Muscle of back (tissue), 11 donors: ENCODE data around the gene ARHGAP32. TPM values are rescaled to one million over a fixed set of nuclear protein-coding genes. Genes with fewer than 3 reads are reported as not detected.

Experiments
- DNase-seq, 3 donors: peaks; one replicate each; pipeline versions ENCODE4 v3.0.0 to v3.0.0-alpha.2; 2013
- polyA plus RNA-seq, 10 donors: library from polyadenylated mRNA; unstranded; fragments of 120-200 nt; gene quantifications; one replicate each; pipeline ENCODE4 v1.2.1, GENCODE V29; 2013; ENCODE audit not compliant: insufficient read length in 10 of 10

The ARHGAP32 gene
- polyA plus RNA-seq, 10 donors: 8.1 to 16.6 (median 12.8) TPM

DNA sequence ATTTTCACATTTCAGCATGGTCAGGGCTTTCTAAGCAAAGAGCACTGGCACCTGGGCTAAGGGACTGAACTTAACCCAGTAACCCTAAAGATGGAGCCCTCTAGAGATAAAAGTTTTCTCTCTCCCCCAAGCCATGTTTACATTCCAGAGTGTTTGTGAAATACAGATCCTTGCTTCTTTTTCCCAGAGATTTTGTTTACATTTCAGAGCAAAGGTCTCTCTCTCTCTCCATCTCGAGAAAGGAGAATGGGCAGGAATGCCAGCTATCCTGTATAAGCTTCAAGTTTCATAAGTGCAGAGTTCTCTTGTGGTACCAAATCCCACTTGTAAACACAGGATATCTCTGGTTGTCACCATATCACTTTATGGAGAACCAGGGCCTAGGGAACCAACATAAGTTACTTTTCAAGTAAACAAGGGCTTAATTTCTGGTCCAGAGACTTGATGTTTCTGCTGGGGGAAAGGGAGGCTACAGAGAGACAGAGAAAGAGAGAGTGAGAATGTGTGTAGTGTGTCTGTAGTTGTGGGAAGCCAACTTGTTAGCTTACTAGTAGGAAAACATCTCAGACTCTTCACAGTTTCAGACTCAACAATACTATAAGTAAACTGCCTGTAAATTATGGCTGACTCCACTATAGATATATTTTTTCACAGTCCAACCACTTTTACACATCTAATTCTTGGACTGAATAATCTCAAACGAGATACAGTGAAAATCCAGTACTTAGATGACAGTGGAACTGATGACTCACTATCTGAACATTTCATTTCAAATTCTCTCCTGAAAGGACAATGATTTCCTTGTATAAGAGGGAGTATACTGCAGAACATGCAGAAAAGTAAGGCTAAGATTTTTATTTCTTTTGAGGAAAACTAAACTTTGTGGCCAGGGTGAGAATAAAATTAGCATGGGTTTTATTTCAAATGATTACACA, 76.2 kb downstream of the ARHGAP32 start:
- DNase-seq: no peak

DNA sequence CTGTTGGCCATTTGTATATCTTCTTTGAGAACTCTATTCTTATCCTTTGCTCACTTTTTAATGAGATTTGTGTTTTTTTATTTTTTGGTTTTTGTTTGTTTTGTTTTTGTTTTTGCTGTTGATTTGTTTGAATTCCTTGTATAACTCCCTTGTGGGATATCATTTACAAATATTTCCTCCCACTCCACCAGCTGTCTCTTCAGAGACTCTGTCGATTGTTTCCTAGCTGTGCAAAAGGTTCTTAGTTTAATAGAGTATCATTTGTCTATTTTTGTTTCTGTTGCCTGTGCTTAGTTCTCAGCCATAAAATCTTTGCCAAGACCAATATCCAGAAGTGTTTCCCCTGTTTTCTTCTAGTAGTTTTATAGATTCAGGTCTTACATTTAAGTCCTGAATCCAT, 82.4 kb downstream of the ARHGAP32 start:
- no peak for DNase-seq

DNA sequence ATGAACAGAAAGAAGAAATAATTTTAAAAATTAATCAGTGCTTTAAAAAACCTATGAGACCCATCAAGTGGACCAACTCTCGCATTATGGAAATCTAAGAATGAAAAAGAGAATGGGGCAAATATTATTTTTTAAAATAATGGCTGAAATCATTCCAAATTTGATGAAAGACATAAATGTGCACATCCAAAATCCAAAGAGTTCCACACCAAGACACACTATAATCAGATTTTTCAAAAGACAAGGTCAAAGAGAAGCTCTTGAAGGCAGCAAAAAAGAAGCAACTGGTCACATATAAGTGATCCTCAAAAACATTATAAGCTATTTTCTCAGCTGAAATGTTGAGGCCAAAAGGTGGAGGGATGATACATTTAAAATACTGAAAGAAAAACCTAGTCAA, 85.3 kb downstream of the ARHGAP32 start:
- no peak for DNase-seq

DNA sequence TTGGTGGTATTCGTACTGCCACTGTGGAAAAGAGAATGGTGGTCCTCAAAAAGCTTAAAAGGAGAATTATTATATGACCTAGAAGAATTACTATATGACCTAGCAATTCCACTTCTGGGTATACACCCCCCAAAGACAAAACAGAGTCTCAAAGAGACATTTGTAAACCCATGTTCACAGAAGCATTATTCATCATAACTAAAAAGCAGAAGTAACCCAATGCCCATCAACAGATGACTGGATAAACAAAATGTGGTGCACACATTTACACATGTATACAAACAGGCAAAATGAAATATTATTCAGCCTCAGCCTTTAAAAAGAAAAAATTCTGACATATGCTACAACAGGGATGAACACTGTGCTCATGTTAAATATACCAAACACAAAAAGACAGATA, 89.4 kb downstream of the ARHGAP32 start:
- DNase-seq: no peak

DNA sequence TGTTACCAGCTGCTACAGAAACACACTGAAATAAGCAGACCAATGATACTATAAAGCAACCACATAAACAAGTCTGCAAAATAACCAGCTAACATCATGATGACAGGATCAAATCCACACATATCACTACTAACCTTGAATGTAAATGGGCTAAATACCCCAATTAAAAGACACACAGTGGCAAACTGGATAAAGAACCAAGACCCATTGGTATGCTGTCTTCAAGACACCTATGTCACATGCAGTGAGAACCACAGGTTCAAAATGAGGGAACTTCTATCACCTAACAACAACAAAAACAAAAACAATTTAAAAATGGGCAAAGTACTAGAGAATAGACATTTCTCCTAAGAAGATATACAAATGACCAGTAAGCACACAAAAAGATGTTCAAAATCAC, 89.9 kb downstream of the ARHGAP32 start:
- DNase-seq: no peak

DNA sequence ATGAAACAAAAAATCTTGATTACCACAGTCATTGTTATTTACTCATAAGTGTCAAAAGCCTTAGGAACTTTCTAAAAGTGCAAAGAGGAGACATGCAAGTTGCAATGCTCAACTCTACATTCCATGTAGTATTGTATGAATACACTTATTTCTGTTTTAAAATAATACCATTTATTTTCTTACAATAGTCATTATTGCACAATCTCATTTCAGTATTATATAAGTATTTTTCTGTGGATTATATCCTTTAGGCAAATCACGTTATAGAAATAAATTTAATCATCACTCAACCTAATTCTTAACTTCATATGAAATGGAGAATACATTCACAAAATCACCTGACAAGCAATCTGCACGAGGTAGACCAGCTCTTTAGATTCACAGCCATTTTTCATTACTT, 98.8 kb downstream of the ARHGAP32 start:
- DNase-seq: no peak

DNA sequence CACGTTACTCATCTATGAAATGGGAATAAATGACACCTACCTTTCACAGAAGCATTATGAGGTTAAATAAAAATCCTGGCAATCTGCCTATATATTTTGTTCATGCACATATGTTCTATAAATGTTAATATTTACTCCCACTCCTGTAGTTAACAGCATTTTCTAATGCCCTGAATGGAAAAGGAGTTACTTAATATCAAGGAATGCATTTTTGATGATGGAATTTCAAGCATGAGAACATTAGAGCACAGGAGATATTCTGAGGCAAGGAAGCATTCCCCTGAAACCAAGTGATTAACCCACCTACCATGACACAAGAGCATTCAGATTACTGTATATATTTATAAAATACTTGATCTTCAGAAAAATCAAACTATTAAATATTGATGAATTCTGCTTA, 102.1 kb downstream of the ARHGAP32 start:
- DNase-seq: peak in 1 of 3 donors; percentile 6

DNA sequence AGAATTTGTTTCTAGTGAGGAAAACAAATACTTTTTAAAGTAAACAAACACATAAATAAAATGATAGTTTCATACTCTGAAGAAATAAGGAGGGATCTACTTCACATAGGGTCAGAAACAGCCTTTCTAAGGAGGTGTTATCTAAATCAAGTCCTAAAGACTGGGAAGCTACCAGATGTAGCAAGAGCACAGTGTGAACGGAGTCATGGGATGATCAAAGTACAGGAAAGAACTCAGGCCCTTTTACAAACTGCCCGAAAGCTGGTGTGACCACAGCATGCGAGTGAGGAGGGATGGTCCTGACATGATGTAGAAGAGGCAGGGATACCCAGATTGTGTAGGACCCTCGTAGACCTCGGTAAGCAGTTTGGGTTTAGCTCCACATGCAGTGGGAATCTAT, 102.8 kb downstream of the ARHGAP32 start:
- no peak for DNase-seq

DNA sequence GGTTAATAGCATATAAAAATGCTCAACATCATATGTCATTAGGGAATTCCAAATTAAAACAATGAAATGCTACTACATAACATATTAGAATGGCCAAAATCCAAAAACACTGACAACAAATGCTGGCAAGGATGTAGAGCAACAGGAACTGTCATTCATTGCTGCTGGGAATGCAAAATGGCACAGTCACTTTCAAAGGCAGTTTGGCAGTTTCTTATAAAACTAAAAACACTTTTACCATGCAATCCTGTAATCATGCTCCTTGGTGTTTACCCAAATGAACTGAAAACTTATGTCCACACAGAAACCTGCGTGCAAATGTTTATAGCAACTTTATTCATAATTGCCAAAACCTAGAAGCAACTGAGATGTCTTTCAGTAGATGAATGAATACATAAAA, 105.1 kb downstream of the ARHGAP32 start:
- DNase-seq: no peak

DNA sequence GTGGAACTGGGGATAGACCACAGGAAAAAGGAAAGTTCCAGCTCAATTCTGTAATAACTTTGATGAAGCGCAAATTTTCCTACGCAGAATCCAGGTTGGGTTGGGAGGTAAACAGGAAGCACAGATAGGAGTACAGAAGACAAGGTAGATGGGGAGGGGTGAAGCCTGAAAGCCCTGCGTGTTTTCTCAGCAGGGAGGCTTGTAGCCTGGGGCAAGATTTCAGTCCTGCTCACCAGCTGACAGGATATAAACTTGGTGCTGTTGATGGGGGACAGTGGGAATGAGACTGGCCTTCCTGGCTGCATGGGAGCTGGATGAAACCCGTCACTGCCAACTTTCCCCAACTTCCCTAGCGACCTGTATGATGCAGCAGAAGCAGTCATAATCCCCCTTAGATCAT, 114.9 kb downstream of the ARHGAP32 start:
- no peak for DNase-seq

DNA sequence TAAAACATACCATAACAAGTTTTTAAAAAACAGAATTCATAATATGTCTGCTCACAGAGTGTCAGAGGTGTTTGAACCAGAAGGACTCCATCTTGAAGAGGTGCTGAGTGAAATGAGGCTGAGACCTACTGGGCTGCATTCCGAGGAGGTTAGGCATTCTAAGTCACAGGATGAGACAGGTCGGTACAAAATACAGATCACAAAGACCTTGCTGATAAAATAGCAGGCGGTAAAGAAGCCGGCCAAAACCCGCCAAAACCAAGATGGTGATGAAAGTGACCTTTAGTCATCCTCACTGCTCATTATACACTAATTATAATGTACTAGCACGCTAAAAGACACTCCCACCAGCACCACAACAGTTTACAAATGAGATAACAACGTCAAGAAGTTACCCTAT, 116.4 kb downstream of the ARHGAP32 start:
- no peak for DNase-seq

DNA sequence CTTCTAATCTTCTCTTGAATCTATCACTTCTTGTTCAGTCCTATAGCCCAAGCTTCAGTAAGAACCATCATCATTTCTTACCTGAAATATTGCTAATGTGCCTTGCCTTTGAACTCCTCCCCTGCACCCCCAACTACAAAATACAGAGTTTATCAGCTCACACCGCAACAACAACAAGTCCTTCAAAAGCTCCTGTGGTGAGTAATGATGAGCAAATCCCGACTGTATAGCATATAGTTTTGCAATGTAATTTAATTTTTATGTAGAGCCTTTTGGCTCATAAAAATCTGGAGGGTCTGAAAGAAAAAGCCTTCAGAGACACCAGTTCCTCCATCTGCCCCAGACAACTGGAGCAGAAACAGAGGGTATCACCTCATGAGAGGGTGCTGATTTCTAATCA, 124.7 kb downstream of the ARHGAP32 start:
- DNase-seq: no peak

DNA sequence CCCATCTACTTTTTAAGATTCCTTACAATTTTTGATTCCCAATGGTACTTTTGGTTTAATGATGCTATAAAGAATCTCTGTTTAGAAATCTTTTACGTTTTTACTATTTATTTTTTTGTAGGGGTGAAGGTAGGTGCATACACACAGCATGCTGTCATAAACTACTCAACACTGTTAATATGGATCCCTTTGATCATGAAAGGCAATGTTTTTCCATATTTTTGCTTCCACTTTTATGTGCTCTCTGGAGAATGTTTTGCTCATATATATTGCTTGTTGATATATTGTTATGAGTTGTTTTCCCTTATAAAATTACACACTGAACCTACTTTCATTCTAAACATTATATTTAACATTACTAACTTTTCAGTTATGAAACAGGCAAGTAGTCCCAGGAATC, 125.9 kb downstream of the ARHGAP32 start:
- no peak for DNase-seq

DNA sequence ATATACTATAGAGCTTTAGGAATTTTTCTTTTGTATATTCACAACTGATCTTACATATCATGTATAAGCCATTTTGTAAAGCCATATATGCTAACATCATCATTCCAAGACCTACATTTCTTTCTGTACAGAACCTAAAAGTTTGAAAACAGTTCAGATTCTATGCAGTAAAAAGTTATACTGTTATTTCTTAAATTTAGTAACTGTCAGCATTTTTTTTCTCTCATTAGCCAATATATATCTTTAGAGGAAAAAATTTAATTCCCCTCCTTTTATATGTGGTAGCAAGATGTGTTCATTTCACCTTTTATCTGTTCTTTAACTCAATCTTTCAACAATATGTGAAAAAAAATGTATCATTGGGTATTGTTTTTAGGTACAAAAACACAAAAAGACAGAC, 129.0 kb downstream of the ARHGAP32 start:
- no peak for DNase-seq

DNA sequence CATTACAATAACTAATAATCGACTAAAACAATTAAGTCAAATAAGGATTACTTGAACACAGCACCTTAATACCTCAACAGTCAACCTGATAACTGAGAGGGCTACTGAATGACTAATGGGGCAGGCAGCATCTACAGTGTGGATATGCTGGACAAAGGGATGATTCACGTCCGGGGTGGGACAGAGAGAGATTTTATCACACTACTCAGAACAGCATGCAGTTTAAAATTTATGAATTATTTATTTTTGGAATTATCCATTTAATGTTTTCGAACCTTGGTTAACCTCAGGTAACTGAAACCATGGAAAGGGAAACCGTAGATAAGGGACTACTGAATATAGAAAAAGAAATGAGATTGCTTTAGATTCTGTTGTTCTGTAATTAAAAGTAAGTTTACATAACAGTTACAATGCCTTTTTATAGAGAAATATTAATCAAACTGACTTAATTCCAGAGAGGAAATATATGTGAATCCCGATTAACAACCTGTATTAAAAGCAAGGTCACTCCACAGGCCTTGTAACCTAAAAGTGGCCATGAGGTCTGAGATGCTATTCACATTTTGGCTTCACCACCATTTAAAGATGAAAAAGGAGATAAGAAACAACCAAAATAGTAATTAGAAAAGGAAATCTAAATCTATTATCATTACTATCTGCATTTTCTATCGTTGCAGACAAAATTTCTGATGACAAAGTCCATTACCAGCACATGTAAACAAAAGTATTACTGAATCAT, 130.5 kb downstream of the ARHGAP32 start:
- DNase-seq: no peak

DNA sequence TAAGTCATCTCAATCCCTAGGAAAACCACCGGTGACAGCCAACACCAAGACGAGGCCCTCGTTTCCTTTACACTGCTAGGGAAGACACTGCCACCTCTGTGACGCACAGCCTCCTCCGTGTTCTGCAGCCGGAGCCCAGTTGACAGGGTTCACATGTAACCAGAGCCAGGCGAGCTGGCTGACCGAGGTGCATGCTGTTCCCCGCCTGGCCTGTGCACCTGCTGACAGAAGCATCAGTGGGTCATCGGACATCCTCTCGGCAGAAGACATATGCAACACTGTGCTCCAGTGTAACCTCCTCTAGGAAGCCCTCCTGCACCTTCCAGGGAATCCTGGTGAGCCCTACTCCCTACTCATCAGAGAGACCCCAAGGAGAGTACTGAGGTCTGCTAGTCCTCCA, 135.2 kb downstream of the ARHGAP32 start:
- no peak for DNase-seq

DNA sequence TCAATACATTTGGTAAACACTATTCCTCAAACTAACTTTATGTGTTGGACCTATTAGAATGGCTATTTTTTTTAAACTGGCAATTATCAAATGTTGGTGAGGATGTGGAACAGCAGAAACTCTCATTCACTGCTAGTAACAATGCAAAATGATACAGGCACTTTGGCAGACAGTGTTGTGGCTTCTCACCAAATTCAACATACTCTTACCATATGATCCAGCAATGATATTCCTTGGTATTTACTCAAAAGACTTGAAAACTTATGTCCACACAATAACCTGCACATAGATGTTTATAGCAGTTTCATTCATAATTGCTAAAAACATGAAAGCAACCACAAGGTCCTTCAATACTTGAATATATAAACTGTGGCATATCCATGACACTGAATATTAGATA, 136.9 kb downstream of the ARHGAP32 start:
- DNase-seq: no peak

DNA sequence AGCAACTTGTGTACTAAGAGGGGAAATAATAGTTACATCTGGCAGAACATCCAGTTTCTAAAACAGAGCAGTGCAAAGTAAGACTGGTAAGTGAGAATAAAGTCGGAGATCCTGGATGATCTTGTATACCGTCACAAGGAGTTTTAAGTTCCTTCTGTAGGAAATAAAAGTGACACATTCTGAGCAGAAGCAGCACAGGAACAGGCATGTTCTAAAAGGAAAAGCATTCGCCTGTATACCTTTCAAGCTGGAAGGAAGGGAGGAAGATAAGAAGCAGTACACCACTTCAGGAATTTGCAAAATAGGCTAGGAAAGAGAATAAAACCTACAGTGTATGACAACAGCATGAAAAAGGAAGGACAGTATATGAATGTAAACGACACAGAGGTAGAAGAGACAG, 143.2 kb downstream of the ARHGAP32 start:
- DNase-seq: no peak

DNA sequence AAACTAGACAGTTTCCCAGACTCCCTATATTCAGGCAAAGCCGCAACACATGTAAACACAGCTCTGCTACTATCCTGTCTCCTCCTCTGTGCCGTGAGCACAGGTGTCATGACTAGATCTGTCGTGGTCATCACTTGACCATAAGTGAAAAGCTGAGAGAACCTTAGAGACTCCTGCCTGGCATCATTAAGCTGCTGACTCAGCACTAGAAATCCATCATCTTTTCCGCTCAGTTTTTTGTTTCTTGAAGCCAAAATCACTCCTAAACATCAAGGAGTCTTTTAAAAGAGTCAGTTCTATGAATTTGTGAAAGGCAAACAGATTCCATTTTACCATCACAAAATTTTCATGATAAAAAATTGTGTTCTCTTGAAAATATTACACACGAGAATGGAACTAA, 147.0 kb downstream of the ARHGAP32 start:
- no peak for DNase-seq

DNA sequence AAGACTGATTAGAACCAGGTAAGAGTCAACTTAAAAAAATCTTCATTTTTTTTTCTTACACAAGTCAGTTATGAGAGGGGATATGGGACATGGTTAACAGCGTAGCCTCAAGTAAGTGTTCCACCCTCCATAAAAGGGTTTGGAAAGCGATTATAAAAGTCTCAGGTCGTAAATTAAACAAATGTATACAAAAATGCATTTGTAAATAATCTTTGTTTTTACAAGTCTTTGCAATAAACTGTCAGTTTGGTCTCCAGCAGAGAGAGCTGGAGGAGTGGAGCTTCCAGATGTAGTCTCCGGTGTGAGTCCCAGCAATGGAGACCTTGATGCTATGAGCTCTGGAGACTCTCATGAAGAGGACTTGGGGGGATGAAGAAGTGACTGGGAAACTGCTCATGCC, 149.6 kb downstream of the ARHGAP32 start:
- peak in 1 of 3 donors; percentile 15 for DNase-seq

DNA sequence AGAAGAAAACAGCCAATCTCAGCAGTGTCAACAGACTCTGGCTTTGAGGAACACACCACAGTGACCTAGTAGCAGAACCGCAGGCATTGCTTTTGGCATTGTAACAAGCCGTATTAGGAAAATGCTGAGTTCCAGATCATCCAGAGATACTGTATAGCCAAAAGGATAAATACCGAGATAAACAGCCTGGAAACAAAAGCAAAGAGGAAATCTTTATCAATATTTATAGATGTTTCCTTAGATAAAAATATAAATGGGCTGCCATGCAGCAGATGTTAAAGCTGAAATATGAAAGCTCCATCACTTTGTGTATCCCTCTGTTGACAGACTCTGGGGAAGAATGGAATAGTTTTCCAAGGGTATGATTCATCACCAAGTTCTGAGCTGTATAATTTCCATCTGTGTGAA, 150.5 kb downstream of the ARHGAP32 start:
- DNase-seq: peak; percentile 56 to 79 (median 58)

DNA sequence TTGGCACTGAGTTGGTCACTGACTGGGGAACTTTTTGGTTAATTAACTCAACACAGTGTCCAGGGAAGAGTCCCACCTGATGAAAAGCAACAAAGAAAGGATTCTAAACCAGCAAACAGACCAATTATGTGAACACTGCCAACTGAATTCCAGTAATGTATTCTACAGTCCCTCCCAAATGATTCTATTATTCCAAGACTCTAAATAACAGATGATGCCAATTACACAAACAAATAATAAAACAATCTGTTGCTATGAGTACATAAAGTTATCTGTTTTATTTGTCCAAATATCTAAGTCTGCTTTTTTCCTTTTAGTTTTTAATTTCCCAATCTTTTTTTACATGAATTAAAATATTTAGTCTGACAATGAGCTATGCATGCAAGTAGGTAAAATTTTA, 151.2 kb downstream of the ARHGAP32 start:
- peak; percentile 30 to 61 (median 37) for DNase-seq

DNA sequence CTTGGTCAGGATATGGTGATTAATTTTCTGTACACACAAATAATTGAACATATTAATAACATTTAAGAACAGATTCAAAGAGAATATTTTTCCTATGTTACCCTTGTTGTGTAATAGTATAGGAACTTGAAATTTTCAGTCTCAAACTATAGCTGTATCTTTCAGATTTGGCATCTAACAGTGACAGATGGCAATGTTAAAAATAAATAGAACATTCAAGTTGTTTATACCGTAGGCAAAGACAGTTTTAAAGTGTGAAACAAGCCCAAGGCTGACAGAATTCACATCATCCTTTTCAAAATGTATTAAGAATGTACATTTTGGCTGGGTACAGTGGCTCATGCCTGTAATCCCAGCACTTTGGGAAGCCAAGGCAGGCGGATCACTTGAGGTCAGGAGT, 156.9 kb downstream of the ARHGAP32 start:
- DNase-seq: no peak
